Measurements from ENCODE around the gene ATP11C. TPM values are rescaled to one million over a fixed set of nuclear protein-coding genes. Genes with fewer than 3 reads are reported as not detected.
"Not testable (repeated sequence)": the region's sequence is repeated elsewhere in the genome, so short reads cannot be mapped to it uniquely, and the experiment has no call there.

Gene ATP11C
- total and polyA plus RNA-seq, 2 experiments from 2014 or later: 44.0 to 90.7 TPM

DNA sequence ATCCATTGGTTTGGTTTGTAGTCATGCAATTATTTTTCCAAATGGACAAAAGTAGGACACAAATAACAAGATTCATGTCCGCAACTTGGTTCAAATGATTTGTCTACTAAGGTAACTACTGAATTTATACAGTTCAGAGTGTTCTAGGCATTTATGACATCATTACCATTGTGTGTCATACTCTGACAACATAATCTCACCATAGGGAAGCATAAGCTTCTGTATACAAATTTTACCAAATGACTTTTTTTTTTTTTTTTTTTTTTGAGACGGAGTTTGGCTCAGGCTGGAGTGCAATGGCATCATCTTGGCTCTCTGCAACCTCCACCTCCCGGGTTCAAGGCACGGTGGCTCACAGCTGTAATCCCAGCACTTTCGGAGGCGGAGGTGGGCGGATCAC is 32.6 kb upstream of the ATP11C start, which contains the start of gene CXorf66 (continued):
- TF ChIP-seq, protein P1, sequence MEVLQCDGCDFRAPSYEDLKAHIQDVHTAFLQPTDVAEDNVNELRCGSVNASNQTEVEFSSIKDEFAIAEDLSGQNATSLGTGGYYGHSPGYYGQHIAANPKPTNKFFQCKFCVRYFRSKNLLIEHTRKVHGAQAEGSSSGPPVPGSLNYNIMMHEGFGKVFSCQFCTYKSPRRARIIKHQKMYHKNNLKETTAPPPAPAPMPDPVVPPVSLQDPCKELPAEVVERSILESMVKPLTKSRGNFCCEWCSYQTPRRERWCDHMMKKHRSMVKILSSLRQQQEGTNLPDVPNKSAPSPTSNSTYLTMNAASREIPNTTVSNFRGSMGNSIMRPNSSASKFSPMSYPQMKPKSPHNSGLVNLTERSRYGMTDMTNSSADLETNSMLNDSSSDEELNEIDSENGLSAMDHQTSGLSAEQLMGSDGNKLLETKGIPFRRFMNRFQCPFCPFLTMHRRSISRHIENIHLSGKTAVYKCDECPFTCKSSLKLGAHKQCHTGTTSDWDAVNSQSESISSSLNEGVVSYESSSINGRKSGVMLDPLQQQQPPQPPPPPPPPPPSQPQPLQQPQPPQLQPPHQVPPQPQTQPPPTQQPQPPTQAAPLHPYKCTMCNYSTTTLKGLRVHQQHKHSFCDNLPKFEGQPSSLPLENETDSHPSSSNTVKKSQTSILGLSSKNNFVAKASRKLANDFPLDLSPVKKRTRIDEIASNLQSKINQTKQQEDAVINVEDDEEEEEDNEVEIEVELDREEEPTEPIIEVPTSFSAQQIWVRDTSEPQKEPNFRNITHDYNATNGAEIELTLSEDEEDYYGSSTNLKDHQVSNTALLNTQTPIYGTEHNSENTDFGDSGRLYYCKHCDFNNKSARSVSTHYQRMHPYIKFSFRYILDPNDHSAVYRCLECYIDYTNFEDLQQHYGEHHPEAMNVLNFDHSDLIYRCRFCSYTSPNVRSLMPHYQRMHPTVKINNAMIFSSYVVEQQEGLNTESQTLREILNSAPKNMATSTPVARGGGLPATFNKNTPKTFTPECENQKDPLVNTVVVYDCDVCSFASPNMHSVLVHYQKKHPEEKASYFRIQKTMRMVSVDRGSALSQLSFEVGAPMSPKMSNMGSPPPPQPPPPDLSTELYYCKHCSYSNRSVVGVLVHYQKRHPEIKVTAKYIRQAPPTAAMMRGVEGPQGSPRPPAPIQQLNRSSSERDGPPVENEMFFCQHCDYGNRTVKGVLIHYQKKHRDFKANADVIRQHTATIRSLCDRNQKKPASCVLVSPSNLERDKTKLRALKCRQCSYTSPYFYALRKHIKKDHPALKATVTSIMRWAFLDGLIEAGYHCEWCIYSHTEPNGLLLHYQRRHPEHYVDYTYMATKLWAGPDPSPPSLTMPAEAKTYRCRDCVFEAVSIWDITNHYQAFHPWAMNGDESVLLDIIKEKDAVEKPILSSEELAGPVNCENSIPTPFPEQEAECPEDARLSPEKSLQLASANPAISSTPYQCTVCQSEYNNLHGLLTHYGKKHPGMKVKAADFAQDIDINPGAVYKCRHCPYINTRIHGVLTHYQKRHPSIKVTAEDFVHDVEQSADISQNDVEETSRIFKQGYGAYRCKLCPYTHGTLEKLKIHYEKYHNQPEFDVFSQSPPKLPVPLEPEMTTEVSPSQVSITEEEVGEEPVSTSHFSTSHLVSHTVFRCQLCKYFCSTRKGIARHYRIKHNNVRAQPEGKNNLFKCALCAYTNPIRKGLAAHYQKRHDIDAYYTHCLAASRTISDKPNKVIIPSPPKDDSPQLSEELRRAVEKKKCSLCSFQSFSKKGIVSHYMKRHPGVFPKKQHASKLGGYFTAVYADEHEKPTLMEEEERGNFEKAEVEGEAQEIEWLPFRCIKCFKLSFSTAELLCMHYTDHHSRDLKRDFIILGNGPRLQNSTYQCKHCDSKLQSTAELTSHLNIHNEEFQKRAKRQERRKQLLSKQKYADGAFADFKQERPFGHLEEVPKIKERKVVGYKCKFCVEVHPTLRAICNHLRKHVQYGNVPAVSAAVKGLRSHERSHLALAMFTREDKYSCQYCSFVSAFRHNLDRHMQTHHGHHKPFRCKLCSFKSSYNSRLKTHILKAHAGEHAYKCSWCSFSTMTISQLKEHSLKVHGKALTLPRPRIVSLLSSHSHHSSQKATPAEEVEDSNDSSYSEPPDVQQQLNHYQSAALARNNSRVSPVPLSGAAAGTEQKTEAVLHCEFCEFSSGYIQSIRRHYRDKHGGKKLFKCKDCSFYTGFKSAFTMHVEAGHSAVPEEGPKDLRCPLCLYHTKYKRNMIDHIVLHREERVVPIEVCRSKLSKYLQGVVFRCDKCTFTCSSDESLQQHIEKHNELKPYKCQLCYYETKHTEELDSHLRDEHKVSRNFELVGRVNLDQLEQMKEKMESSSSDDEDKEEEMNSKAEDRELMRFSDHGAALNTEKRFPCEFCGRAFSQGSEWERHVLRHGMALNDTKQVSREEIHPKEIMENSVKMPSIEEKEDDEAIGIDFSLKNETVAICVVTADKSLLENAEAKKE (CRISPR knock-in tag; IDR thresholded peaks at IDR 0.05): no peak
- TF ChIP-seq, protein P2, sequence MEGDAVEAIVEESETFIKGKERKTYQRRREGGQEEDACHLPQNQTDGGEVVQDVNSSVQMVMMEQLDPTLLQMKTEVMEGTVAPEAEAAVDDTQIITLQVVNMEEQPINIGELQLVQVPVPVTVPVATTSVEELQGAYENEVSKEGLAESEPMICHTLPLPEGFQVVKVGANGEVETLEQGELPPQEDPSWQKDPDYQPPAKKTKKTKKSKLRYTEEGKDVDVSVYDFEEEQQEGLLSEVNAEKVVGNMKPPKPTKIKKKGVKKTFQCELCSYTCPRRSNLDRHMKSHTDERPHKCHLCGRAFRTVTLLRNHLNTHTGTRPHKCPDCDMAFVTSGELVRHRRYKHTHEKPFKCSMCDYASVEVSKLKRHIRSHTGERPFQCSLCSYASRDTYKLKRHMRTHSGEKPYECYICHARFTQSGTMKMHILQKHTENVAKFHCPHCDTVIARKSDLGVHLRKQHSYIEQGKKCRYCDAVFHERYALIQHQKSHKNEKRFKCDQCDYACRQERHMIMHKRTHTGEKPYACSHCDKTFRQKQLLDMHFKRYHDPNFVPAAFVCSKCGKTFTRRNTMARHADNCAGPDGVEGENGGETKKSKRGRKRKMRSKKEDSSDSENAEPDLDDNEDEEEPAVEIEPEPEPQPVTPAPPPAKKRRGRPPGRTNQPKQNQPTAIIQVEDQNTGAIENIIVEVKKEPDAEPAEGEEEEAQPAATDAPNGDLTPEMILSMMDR (conservative IDR thresholded peaks at IDR 0.05; ENCODE audit: low read depth in 2 of 2): no peak
- TF ChIP-seq ZNF331 (CRISPR knock-in tag; IDR thresholded peaks at IDR 0.05; ENCODE audit: low read depth): no peak

DNA sequence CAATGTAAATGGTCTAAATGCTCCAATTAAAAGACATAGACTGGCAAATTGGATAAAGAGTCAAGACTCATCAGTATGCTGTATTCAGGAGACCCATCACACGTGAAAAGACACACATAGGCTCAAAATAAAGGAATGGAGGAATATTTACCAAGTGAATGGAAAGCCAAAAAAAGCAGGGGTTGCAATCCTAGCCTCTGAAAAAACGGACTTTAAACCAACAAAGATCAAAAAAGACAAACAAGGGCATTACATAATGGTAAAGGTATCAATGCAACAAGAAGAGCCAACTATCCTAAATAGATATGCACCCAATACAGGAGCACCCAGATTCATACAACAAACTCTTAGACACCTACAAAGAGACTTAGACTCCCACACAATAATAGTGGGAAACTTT is 28.2 kb upstream of the ATP11C start:
- not testable (repeated sequence) for H3K4me1 Mint-ChIP-seq; H3K27ac Mint-ChIP-seq; H3K9me3 Mint-ChIP-seq; H3K4me3 ChIP-seq; H4K20me1 ChIP-seq (replicated peaks; ENCODE audit: insufficient read depth); ATAC-seq; H3K4me3 Mint-ChIP-seq; H3K27me3 Mint-ChIP-seq (ENCODE audit: insufficient read depth, low read depth, poor library complexity); H2AFZ ChIP-seq; H3K4me1 ChIP-seq (ENCODE audit: insufficient read depth); H3K27me3 ChIP-seq (ENCODE audit: insufficient read depth); H3K27ac ChIP-seq (ENCODE audit: low read depth); H3K36me3 ChIP-seq (ENCODE audit: insufficient read depth); H3K36me3 Mint-ChIP-seq (ENCODE audit: low read depth); H3K9me2 ChIP-seq (ENCODE audit: insufficient read depth); H3K79me2 ChIP-seq (replicated peaks; ENCODE audit: insufficient read depth); DNase-seq (ENCODE audit: low spot score); H3K4me2 ChIP-seq; H3F3A ChIP-seq (replicated peaks; ENCODE audit: low read depth)

Measured in GM23338 (cell line).